HG02943 (cell line): ENCODE measurements around the gene TCAF1.

Experiments used
- ATAC-seq: cut with Tn5 transposase; IDR thresholded peaks from one replicate; pipeline ENCODE4 v1.9.1; 2021; ENCODE audit warnings: mild to moderate bottlenecking, low read depth, moderate library complexity; ENCODE audit not compliant: unreplicated experiment

TCAF1 gene, protein sequence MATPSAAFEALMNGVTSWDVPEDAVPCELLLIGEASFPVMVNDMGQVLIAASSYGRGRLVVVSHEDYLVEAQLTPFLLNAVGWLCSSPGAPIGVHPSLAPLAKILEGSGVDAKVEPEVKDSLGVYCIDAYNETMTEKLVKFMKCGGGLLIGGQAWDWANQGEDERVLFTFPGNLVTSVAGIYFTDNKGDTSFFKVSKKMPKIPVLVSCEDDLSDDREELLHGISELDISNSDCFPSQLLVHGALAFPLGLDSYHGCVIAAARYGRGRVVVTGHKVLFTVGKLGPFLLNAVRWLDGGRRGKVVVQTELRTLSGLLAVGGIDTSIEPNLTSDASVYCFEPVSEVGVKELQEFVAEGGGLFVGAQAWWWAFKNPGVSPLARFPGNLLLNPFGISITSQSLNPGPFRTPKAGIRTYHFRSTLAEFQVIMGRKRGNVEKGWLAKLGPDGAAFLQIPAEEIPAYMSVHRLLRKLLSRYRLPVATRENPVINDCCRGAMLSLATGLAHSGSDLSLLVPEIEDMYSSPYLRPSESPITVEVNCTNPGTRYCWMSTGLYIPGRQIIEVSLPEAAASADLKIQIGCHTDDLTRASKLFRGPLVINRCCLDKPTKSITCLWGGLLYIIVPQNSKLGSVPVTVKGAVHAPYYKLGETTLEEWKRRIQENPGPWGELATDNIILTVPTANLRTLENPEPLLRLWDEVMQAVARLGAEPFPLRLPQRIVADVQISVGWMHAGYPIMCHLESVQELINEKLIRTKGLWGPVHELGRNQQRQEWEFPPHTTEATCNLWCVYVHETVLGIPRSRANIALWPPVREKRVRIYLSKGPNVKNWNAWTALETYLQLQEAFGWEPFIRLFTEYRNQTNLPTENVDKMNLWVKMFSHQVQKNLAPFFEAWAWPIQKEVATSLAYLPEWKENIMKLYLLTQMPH

DNA sequence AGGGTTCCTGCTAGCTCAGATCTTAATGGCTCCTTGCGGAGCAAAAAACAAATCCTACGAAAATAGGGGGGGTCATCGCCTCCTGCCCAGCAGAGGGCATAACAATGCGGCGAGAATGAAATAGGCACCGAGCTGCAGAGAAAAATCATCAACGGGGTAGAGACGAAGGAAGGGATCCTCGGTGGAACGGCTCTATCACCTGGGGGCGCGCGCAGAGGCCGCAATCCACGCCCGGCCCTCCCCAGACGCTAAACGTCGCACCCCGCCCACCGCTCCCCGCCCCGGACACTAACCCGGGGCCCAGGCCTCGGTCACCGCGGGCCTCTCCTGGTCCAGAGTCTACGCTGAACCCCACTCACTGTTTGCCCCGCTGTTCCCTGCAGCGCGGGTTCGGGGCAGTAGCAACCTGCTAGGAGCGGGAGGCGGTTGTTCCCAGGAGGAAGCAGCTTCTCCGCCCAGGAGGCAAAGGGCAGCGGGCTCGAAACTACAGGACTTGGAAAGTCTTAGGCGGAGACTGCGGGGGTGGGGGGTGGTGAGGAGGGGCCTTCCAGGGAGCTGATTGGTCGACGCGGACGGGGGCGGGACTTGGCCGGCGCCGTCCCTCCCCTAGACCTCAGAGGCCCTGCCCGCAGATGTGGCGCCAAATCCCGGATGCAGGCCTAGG is at the start of gene TCAF1:
TCAF1 (minus strand) TSS at position 509 of the 664 bp plus-strand sequence. CDS start 25,568 bp downstream, outside the sequence.
- peak; percentile 93 for ATAC-seq

DNA sequence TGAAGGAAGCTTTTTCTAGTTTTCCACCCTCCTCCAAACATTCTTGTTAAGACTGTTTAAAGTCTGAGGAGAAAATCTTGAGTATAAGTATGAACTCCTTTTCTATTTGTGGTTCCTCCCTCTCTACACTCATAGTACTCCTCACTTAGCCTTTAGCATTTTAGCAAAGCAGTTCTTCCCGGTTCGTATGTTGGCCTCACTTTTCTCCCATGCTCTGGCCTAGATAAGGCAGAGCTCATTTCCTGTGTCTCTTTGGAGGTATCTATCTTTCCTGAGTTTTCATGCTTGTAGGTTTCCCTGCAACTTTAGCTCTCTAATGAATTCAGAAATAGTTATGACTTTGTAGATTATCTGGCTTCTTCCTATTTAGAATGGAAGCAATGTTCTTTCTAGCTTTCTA is 46.8 kb upstream of the TCAF1 start:
- no peak for ATAC-seq

DNA sequence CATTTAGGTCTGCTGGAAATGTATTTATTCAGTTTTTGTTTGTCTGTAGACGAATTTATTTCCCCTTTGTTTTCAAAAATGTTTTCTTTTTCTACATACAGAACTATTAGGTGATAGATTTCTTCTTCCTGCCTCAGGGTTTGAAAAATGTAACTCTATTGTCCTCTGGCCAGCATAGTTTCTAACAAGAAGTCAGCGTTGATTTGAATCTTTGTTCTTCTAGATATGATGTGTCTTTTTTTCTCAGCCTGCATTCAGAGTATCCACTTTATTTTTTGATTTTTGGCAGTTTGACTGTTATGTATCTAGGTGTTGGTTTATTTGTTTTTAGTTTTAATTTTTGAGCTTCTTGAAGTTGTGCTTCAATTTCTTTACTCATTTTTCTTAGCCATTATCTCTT is 45.1 kb upstream of the TCAF1 start:
- ATAC-seq, result no peak

DNA sequence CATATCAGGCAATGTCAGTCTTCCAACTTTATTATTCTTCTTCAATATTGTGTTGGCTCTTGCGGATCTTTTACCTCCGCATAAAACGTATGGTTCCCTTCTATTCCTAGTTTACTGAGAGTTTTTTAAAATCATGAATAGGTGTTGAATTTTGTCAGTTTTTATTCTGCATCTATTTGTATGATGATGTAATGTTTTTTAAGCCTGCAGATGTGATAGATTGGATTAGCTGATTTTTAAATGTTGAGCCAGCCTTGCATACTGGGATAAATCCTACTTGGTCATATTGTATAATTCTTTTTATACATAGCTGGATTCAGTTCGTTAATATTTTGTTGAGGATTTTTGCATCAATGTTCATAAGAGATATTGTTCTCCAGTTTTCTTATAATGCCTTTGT is 43.4 kb upstream of the TCAF1 start:
- no peak for ATAC-seq

DNA sequence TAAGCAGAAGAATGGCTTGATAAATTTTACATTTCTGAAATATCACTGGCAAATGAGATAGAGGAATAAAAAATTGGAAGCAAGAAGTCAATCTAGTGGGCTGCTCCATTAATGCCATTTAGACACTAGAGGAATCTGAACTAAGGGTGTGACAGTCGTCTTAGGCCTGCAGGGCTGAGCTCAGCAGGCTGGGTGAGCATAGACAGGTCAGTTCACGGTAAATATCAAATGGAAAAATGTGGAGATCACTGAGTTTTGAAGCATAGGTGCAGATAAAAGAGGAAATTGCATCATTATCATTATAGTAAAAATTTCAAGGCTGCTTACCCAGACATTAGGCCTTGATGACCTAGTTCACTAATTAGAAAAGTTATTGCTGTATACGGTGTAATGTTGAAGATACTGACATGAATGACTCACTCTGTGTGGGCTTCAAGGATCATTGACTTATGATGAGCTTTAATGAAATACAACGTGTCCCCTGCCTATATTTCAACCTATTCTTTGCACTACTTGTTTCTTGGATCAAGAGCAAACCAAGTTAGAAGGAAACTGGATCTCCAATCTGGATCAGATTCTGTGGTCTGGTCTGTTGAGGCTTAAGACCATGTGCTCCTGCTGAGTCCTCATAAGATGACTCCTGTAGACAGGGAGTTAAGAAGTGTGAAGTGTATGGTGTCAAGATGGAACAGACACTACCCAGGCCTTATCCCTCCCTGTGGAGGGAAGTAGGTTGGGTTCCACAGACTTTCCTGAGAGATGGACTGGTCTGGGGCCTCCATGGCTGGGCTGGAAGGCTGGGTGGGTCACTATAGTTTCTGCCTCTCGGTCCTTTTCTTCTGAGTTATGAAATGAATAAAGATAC is 36.6 kb upstream of the TCAF1 start:
- ATAC-seq, result no peak

DNA sequence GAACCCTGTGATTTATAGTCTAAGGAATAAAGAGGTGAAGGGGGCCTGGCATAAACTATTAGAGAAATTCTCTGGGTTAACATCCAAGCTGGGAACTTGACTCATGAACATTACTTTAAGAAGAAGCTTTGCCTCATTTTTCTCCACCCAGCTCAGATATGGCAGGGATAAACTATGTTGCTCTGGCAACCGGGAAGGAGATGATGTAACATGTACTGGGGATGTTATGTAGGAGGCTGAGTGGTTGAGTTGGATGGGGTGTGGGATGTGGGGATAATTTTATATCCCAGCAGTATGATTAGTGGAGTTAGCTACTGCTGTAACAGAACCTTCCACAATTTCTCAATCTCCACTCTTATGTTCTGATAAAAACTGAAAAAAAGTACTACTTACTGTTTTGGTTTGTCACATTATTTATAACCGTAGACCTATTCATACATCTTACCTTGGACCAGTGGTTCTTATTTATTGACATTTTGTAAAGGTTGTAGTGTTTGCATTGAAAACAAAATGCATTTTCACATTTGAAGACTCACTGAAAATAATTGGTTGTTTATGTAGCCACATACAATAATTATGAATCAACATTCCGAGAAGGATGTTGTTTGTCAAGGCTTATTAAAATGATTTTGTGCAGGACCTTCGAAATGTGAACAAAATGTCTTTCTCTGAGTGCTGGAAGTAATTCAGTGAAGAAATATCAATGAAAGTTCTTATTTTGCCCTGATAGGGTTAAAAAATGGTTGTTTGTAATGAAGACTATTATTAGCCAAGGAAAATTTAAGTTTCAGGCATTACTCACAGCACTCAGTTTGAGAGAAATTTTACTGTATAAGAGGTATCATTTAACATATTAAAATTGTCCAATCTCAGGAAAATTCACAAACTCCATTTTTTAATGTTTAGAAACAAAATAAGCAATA is 34.4 kb upstream of the TCAF1 start:
- ATAC-seq, result no peak

DNA sequence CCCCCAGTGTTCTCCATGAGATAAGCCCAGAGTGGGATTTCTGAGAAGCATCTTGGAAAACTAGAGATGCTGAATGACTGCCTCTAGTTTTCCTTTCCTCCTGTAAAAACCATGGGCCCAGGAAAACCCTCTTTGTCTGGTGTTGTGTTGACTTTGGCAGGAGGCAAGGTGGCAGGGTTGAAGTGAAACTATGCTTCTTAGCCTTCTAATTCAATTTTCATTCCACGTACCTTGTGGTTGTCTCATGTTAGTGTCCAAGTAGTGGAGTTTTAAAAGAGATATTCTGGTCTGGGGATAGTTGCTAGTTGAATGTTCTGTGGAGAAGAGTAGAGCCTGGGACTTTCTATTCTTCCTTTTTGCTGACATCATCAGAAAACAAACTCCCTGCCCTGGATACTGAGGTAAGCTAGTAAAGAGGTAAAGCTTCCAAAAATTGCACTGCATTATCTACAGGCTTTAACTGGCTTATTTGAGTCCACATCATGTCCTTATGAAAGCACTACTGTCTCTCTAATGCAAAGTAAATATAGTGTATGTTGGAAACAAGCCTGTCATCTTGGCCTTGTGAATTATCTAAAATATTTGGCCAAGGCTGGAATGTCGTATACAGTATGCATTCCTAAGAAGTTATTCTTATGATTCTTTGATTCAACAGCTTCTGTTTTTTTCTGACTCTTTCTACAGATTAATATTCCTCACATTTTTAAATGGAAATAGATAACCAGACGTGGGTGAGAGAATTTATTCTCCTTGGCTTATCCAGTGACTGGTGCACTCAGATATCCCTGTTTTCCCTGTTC is 32.8 kb upstream of the TCAF1 start, which contains the start of gene OR2F2:
OR2F2 (plus strand) TSS at position 708 of the 800 bp plus-strand sequence; CDS start at position 708, 0 bp downstream.
- no peak for ATAC-seq

DNA sequence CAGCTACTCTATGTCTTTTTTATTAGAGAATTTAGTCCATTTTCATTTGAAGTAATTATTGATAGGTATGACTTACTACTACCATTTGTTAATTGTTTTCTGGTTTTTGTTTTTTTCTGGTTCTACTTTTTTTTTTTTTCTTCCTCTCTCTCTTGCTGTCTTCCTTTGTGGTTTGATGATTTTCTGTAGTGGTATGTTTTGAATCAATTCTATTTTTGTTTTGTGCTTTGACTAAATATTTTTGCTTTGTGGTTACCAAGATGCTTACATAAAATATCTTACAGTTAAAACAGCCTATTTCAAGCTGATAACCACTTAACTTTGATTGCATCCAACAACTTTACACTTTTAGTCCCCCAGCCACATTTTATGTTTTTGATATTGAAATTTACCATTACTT is 29.8 kb upstream of the TCAF1 start:
- no peak for ATAC-seq

DNA sequence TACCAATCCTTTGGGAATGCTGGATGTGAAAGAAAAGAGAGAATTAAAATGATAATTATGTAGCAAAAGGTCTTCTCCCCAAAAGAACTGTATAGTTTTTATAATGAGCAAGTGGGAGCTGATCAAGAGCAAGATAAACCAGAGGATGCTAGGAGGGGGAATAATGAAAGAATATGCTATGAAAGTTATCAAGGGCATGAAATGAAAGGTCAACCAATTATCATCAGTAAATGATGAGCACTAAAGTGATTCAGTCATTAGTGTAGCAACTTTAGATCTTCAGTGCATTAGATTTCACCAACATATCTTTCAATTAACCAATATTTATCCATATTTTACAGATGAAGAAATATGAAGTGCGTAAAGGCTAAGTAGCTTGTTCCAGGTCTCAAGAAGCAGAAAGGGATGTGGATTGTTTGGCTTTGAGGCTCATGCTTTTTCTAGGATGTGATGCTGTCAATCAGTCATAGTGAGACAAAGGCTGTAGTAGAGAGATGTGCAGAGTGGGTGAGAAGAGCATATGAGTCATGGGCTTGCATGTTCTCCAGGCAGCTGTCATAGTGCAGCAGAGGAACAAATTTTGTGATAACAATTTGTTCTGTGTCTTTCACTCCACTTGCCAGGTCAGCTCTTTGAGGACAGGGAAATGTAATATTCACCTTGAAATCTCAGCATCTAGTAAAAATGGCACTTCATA is 27.4 kb upstream of the TCAF1 start:
- no peak for ATAC-seq

DNA sequence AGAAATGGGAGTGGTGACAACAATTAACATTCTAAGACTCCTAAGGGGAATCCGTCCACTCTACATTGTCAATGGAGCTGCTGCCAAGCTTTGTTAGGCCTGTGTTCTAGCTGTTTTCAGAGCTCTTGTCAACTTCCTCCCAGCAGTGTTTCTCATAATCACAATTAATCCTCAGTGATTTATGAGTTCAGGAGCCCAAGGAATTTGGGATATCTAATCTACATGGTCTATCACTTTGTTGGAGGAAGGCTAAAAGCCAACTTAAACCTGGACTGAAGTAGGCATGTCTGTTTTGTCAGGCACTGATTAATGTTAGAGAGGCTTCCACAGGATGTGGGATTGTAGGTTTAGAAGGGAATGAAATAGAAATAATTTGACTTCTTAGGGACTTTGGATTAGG is 22.9 kb upstream of the TCAF1 start:
- no peak for ATAC-seq

DNA sequence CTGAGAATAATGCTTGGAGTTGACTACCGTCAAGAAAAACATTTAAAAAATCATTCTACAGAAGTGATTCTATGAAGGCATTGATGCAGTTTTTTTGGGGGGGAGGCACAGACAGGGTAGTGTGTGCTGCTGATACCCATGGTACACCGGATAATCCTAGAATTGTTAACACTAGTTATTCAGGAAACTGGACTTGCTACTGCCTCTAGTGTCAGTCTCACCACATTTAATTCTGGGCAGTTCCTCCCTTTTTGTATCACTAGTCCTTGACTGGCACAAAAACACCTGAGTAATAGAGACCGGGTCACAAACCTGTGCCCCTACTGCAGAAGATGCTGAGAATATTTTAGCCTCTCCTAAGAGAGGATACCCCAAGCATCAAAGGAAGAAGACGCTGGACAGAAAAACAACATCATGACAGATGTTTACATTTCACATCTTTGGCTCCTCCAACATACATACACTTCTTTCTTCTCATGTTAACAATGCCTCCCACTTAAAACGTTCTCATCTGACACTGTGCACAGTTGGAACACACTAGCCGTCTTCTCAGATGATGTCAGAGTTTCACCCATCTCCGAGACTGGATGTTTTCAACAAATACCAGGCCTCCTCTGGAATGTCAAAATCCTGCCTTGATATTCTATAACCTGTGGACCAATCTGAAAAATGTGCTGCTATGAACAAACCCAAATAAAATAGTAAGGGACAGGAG is 13.1 kb upstream of the TCAF1 start:
- no peak for ATAC-seq

DNA sequence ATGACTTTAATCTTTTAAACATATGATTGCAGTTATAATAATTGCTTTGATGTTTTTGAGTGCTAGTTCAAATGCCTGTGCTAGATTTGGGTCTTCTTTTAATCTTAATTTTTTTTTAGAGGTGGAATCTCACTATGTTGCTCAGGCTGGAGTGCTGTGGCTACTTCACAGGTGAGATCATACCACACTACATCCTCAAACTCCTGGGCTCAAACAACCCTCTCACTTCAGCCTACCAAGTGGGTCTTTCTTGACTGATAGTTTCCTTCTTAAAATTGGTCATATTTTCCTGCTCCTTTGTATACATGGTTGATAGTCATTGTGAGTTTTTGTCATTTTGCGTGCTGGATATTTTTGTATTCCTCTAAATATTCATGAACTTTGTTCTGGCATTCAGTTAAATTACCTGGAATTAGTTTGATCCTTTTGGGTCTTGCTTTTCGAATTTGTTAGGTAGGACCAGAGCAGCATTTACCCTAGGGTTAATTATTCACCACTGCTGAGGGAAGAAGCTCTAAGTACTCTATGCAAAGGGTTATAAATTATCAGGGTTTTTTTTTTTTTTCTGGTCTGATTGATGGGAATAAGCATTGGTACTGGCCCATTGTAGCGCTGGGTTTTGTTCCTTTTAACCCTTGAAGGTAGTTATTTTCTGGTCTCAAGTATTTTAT is 12.1 kb upstream of the TCAF1 start:
- ATAC-seq, result no peak

DNA sequence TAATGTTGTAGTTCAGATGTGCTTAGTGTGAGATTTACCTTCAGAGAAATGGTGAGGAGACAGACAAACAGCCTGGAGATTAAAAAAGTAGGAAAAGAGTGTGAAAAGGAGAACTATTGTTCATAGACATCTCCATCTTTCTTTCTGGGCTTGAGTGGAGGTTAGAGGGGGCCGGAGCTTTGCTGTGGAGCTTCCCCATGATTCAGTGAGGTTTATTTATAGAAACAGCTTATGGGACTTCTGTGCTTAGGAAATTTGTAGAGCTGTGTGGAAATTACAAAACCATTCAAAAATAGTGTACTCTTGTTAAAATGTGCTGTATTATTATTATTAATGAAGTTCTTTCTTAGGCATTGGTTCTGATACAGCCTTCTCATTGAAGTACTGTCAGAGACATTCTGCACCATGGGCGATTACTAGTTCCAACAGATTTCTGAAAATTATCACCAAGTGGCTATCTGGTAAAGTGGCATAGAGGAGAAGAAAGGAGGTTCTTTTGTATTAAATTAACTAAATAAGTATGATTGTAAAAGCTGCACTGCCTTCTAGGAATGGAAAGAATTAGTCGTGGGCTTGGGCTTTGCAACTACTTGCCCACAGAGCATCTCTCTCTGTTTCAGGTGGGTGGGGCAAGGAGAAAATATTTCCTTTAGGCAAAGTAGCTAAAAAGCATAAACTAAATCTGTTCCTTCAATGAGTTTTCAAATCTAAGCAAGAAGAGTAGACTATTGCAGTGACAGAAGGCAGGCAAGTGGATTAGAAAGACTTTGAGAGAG is 8.7 kb upstream of the TCAF1 start:
- ATAC-seq, result no peak

DNA sequence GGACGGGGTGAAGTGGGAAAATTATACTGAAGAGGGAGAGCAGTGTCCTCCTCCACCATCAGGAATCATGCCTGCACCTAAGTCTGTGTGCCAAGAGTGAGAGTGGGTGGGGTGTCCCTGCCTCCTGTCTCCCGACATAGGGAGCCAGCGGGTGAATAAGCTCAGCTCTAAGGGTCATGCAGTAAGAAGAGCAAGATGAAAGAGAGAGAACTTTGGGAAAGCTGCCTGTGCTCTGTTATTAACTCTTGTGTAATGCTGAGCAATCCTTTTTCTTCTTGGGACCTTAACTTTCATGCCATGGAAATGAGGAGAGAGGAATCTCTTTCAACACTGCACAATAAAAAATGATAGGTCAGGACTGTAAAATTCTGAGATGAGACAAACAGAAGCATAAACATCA is 7.9 kb upstream of the TCAF1 start:
- no peak for ATAC-seq

DNA sequence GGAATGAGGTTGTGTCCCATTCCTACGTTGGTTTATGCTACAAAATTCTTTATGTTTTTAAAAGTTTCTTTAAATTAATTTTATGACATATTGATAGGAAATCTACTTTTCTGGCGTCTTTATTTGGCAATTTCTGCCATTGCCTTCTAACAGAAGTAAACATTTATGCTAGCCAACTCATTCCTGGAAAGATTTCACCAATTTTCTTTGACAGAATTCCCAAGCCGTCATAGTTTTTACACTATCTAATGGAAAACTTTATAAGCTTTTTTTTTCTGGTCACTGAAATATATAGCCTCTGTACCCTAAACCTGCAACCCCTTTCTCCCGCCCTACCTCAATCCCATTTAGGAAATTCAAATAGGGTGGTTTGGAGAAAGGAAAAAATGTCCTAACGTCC is 6.1 kb upstream of the TCAF1 start:
- ATAC-seq, result no peak

DNA sequence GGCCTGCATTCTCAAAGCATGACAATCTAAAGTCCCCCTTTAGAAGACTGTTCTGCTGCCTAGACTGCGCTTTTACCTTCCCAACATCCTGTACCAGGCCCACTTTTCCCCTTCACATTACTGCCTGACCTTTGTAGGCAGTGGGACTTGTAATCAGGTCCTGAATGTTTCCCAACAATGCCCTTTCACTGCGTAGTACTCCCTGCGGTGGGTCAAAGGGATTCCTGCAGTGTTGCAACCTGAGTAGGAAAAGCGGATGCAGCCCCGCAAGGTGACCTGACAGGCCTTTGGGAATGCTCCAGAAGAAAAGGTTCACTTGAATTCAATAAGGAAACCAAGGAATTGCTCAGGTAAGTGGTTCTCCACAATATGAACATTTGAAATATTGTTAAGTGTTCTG is 4.9 kb upstream of the TCAF1 start:
- ATAC-seq, result no peak
